A673 (cell line): ENCODE data around the gene DNAH5. TPM values are rescaled to one million over a fixed set of nuclear protein-coding genes. Genes with fewer than 3 reads are reported as not detected.

ENCODE experiments used
- BruUV-seq: library from RNA; stranded (reverse); fragments of 400-500 nt; replicated peaks from 2 replicates; lab custom pipeline; 2021; lab: Mats Ljungman, UMichigan
- CTCF ChIA-PET: fragments of 300-600 bp; sonication (Branson Sonifier 250); formaldehyde crosslinking; loops from one replicate; lab custom pipeline; 2022; ENCODE audit warnings: antibody characterized with exemption; lab: Charles Lee
- POLR2A ChIA-PET: fragments of 300-600 bp; sonication (Branson Sonifier 250); formaldehyde crosslinking; loops from one replicate; lab custom pipeline; 2022; ENCODE audit warnings: antibody characterized with exemption; ENCODE audit not compliant: low non-redundant PET; lab: Charles Lee
- DNase-seq: peaks from one replicate; pipeline ENCODE4 v3.0.0-alpha.2; 2015; ENCODE audit warnings: low spot score
- H3K27ac ChIP-seq: fragments of 200-600 bp; sonication (generic); 2 replicates; pipeline ENCODE4 v1.5.1; 2016; ENCODE audit warnings: mixed run types, low read depth, mild to moderate bottlenecking, mixed read lengths, antibody characterized with exemption, low read length; ENCODE audit not compliant: poor library complexity, severe bottlenecking
- H3K27me3 ChIP-seq: fragments of 200-600 bp; sonication (generic); replicated peaks from 2 replicates; pipeline ENCODE4 v1.6.1; 2017; ENCODE audit warnings: mixed run types, low read depth, mild to moderate bottlenecking, mixed read lengths, antibody characterized with exemption, low read length; ENCODE audit not compliant: insufficient read depth, poor library complexity
- H3K36me3 ChIP-seq: fragments of 200-600 bp; sonication (generic); 2 replicates; pipeline ENCODE4 v1.6.1; 2016; ENCODE audit warnings: mixed run types, mild to moderate bottlenecking, mixed read lengths, antibody characterized with exemption, low read length; ENCODE audit not compliant: insufficient read depth, poor library complexity, severe bottlenecking
- H3K4me1 ChIP-seq: fragments of 200-600 bp; sonication (generic); 2 replicates; pipeline ENCODE4 v1.6.1; 2017; ENCODE audit warnings: mixed run types, mild to moderate bottlenecking, mixed read lengths, antibody characterized with exemption, low read length; ENCODE audit not compliant: insufficient read depth, poor library complexity, severe bottlenecking
- H3K4me3 ChIP-seq: fragments of 200-600 bp; sonication (generic); 2 replicates; pipeline ENCODE4 v1.5.1; 2016; ENCODE audit warnings: low read depth, mixed run types, mild to moderate bottlenecking, mixed read lengths, low read length; ENCODE audit not compliant: poor library complexity, severe bottlenecking
- H3K9me3 ChIP-seq: fragments of 200-600 bp; sonication (generic); 2 replicates; pipeline ENCODE4 v1.6.1; 2016; ENCODE audit warnings: mixed run types, low read depth, mild to moderate bottlenecking, mixed read lengths, antibody characterized with exemption, low read length; ENCODE audit not compliant: poor library complexity, severe bottlenecking
- CTCF ChIP-seq: fragments of 300-800, 200-600 bp; sonication (generic); conservative IDR thresholded peaks from 2 replicates; pipeline ENCODE4 v1.5.1; 2017; ENCODE audit warnings: low read depth, mild to moderate bottlenecking, antibody characterized with exemption, low read length, moderate library complexity, mixed read lengths
- EZH2 ChIP-seq: fragments of 200-600 bp; sonication (generic); IDR thresholded peaks from 2 replicates; pipeline ENCODE4 v1.6.1; 2017; ENCODE audit warnings: borderline replicate concordance, low read depth, mild to moderate bottlenecking, mixed read lengths, antibody characterized with exemption, low read length; ENCODE audit not compliant: poor library complexity, severe bottlenecking
- intact Hi-C: fragments of 100-400 bp; cut with micrococcal nuclease; formaldehyde crosslinking; loops from one replicate; pipeline ENCODE4 v1.10.0; 2022; ENCODE audit not compliant: unreplicated experiment
- total RNA-seq: library from RNA; stranded (reverse); gene quantifications from 2 replicates; pipeline ENCODE4 v1.2.3, GENCODE V29; 2021

Gene DNAH5
- total RNA-seq, 1 experiment from 2014 or later: not detected

GRCh38 chr5:13945271-13945670 is 783 bp upstream of the DNAH5 start:
- intact Hi-C loops: no loop called here

GRCh38 chr5:13943676-13944075 is 812 bp downstream of the DNAH5 start:
- TF ChIP-seq EZH2: no peak
- ChIA-PET POLR2A (no interaction called here), CTCF (no interaction called here)
- peaks cover 56% of the 10 kb centered on the region for H3K27me3 ChIP-seq
- no peak overlapping the region for H3K4me3 ChIP-seq
- intact Hi-C loops: no loop called here
- H3K9me3 ChIP-seq: no peaks in the 10 kb centered on the region
- H3K36me3 ChIP-seq: no peaks in the 10 kb centered on the region
- BruUV-seq: no TSS peak
- H3K4me1 ChIP-seq: no peaks in the 10 kb centered on the region
- no peak overlapping the region for H3K27ac ChIP-seq
- DNase-seq: no peak

More at GRCh38 chr5:13945271-13945670, 783 bp upstream of the DNAH5 start:
- Histone ChIP-seq H3K27ac (no peak overlapping the region), H3K4me3 (no peak overlapping the region), H3K9me3 (no peaks in the 10 kb centered on the region), H3K27me3 (peaks cover 46% of the 10 kb centered on the region), H3K36me3 (no peaks in the 10 kb centered on the region), H3K4me1 (no peaks in the 10 kb centered on the region)
- CTCF ChIA-PET: no interaction called here
- BruUV-seq: no TSS peak
- no peak for TF ChIP-seq EZH2
- no peak for TF ChIP-seq CTCF
- DNase-seq: no peak
- POLR2A ChIA-PET: no interaction called here

GRCh38 chr5:13941468-13941867 is 3.0 kb downstream of the DNAH5 start:
- H3K9me3 ChIP-seq: no peaks in the 10 kb centered on the region
- no peaks in the 10 kb centered on the region for H3K36me3 ChIP-seq
- intact Hi-C loops: no loop called here
- DNase-seq: no peak
- no peak overlapping the region for H3K27ac ChIP-seq
- ChIA-PET CTCF (no interaction called here), POLR2A (no interaction called here)
- H3K4me3 ChIP-seq: no peak overlapping the region
- H3K4me1 ChIP-seq: no peaks in the 10 kb centered on the region
- TF ChIP-seq CTCF (no peak), EZH2 (no peak)
- BruUV-seq: no TSS peak
- H3K27me3 ChIP-seq: peaks cover 39% of the 10 kb centered on the region

- no TSS peak for BruUV-seq
- Histone ChIP-seq H3K27me3 (peaks cover 31% of the 10 kb centered on the region), H3K36me3 (no peaks in the 10 kb centered on the region), H3K4me1 (no peaks in the 10 kb centered on the region), H3K27ac (no peak overlapping the region), H3K4me3 (no peak overlapping the region), H3K9me3 (no peaks in the 10 kb centered on the region)
- peak; percentile 5 for DNase-seq
- POLR2A ChIA-PET: no interaction called here
- CTCF ChIA-PET: no interaction called here
- TF ChIP-seq EZH2 (no peak), CTCF (no peak)
- intact Hi-C loops: no loop called here
These were observed 4.8 kb downstream of the DNAH5 start for GRCh38 chr5:13939638-13940037.
